Spleen (tissue), 7 donors: ENCODE data around the gene CAMTA2.

Experiments
- CTCF ChIP-seq, 11 experiments: fragments of 200-600 bp in 7 of 11; fragments of 450-650 bp in 4 of 11; sonication (generic) in 4 of 11; IDR thresholded peaks in 8 of 11; conservative IDR thresholded peaks in 3 of 11; 1 replicate in 7 of 11; 2 replicates in 4 of 11; pipeline versions ENCODE4 v1.4.0 to v1.8.0; 2016 to 2021; ENCODE audit warnings: antibody characterized with exemption in 11 of 11, inconsistent platforms in 4 of 11, mild to moderate bottlenecking in 1 of 11
- POLR2A ChIP-seq, 3 donors: fragments of 450-650 bp; IDR thresholded peaks; one replicate each; pipeline ENCODE4 v1.5.1; 2017; ENCODE audit warnings: antibody characterized with exemption in 3 of 3, mild to moderate bottlenecking in 1 of 3
- POLR2AphosphoS5 ChIP-seq, 3 donors: sonication (generic); formaldehyde crosslinking; IDR thresholded peaks; one replicate each; pipeline ENCODE4 v1.5.1; 2017; ENCODE audit warnings: antibody characterized with exemption in 3 of 3
- donor health status: DM: no; HTN: no; CAD: no; lungs with moderate emphysema.
- donor health status: DM: no; HTN: no; CAD: no.
- donor health status: DM: no; HTN: no; CAD: no.

- TF ChIP-seq POLR2AphosphoS5 (IDR thresholded peaks at IDR 0.05) (no peak), POLR2A (IDR thresholded peaks at IDR 0.05) (no peak), CTCF (IDR thresholded peaks at IDR 0.05 in 8 of 11, conservative IDR thresholded peaks at IDR 0.05 in 3 of 11) (no peak)
Observed at GRCh38 chr17:4931963-4932362, 55.5 kb downstream of the CAMTA2 start, which contains the start of gene GP1BA.
